Measurements from ENCODE around the gene ARHGAP15.

- TF ChIP-seq SP1 (IDR thresholded peaks at IDR 0.05), result no peak
- no peak for TF ChIP-seq TARDBP (IDR thresholded peaks at IDR 0.05)
- no peak for TF ChIP-seq L3MBTL2 (conservative IDR thresholded peaks at IDR 0.05)
- no peak for TF ChIP-seq CTBP1 (IDR thresholded peaks at IDR 0.05; ENCODE audit: borderline replicate concordance)
- TF ChIP-seq SUZ12 (IDR thresholded peaks at IDR 0.05), result no peak
- no peak for TF ChIP-seq BHLHE40 (IDR thresholded peaks at IDR 0.05; ENCODE audit: borderline replicate concordance)
- TF ChIP-seq FOXM1 (IDR thresholded peaks at IDR 0.05; ENCODE audit: borderline replicate concordance), result no peak
- TF ChIP-seq HDGF (IDR thresholded peaks at IDR 0.05; ENCODE audit: borderline replicate concordance), result no peak
- TF ChIP-seq LEF1 (IDR thresholded peaks at IDR 0.05; ENCODE audit: borderline replicate concordance), result no peak
- no peak for TF ChIP-seq ELF4 (IDR thresholded peaks at IDR 0.05)
These were observed 602.9 kb downstream of the ARHGAP15 start for GRCh38 chr2:143732076-143732475.

All from HEK293T (cell line).